GM12878 (cell line): Measurements from ENCODE around the gene ULK4. TPM values are rescaled to one million over a fixed set of nuclear protein-coding genes. Genes with fewer than 3 reads are reported as not detected.

Source experiments
- ATAC-seq: fragments of 200-7000 bp; cut with Tn5 transposase; 3 replicates; pipeline ENCODE4 v1.9.1; 2020; ENCODE audit warnings: mild to moderate bottlenecking, moderate library complexity
- BruUV-seq: library from RNA; stranded (reverse); fragments of 400-500 nt; replicated peaks from 2 replicates; lab custom pipeline; 2021; lab: Mats Ljungman, UMichigan
- CTCF ChIA-PET: fragments of 300-600 bp; sonication (Branson Sonifier 250); formaldehyde crosslinking; extraction: SDS; loops from one replicate; lab custom pipeline; 2021; ENCODE audit warnings: inconsistent platforms; lab: Yijun Ruan, JAX
- POLR2A ChIA-PET: fragments of 350-600 bp; formaldehyde crosslinking; extraction: SDS; loops from one replicate; lab custom pipeline; 2021; ENCODE audit warnings: inconsistent platforms; lab: Charles Lee
- RAD21 ChIA-PET: fragments of 300-600 bp; sonication (Branson Sonifier 250); formaldehyde crosslinking; loops from one replicate; lab custom pipeline; 2023; ENCODE audit warnings: antibody characterized with exemption; ENCODE audit not compliant: unreplicated experiment; lab: Charles Lee
- SMC1A ChIA-PET: fragments of 300-600 bp; sonication (Branson Sonifier 250); formaldehyde crosslinking; loops from one replicate; lab custom pipeline; 2023; ENCODE audit not compliant: unreplicated experiment, uncharacterized antibody; lab: Charles Lee
- DNase-seq: peaks from one replicate; pipeline ENCODE4 v3.0.0-alpha.2; 2011; ENCODE audit warnings: low read depth, low spot score
- FAIRE-seq: peaks from 3 replicates; lab custom pipeline; 2011; peaks lifted over from hg19 to GRCh38; lab: Jason Lieb, UNC
- H2AFZ ChIP-seq: 2 replicates; pipeline ENCODE4 v1.6.0; 2011; ENCODE audit warnings: low read depth, low read length, control low read depth; ENCODE audit not compliant: control insufficient read depth
- H3K27ac ChIP-seq: 2 replicates; pipeline ENCODE4 v1.5.1; 2011; ENCODE audit warnings: control low read depth; ENCODE audit not compliant: control insufficient read depth, insufficient read depth
- H3K27me3 ChIP-seq, 2 experiments: replicated peaks in 1 of 2; 2 replicates each; pipeline versions ENCODE4 v1.6.0 to v1.6.1; 2011; ENCODE audit warnings: low read length in 1 of 2; ENCODE audit not compliant: control insufficient read depth in 2 of 2, insufficient read depth in 2 of 2
- H3K36me3 ChIP-seq, 2 experiments: 2 replicates each; pipeline ENCODE4 v1.5.1; 2011; ENCODE audit warnings: low read length in 1 of 2; ENCODE audit not compliant: control insufficient read depth in 2 of 2, insufficient read depth in 2 of 2
- H3K4me1 ChIP-seq: 2 replicates; pipeline ENCODE4 v1.6.1; 2011; ENCODE audit warnings: mild to moderate bottlenecking, low read length, moderate library complexity, mixed read lengths; ENCODE audit not compliant: control insufficient read depth, insufficient read depth
- H3K4me2 ChIP-seq: 2 replicates; pipeline ENCODE4 v1.6.0; 2011; ENCODE audit warnings: control low read depth; ENCODE audit not compliant: control insufficient read depth, insufficient read depth
- H3K4me3 ChIP-seq: fragments of 200-600 bp; sonication (generic); 2 replicates; pipeline ENCODE4 v1.5.1; 2016
- H3K79me2 ChIP-seq: 2 replicates; pipeline ENCODE4 v1.6.0; 2011; ENCODE audit warnings: low read length; ENCODE audit not compliant: control insufficient read depth, insufficient read depth
- H3K9ac ChIP-seq: 2 replicates; pipeline ENCODE4 v1.8.0; 2011; ENCODE audit warnings: low read length, control low read depth, mixed read lengths; ENCODE audit not compliant: control insufficient read depth, insufficient read depth
- H3K9me3 ChIP-seq: replicated peaks from 3 replicates; pipeline ENCODE4 v1.5.1; 2011; ENCODE audit warnings: mild to moderate bottlenecking, low read length; ENCODE audit not compliant: control insufficient read depth, insufficient read depth
- H4K20me1 ChIP-seq: 2 replicates; pipeline ENCODE4 v1.6.0; 2011; ENCODE audit not compliant: control insufficient read depth, insufficient read depth
- CHD4 ChIP-seq: fragments of 200-600 bp; sonication (generic); IDR thresholded peaks from 2 replicates; pipeline ENCODE4 v1.6.1; 2016; ENCODE audit warnings: mild to moderate bottlenecking
- DPF2 ChIP-seq: fragments of 450-650 bp; IDR thresholded peaks from 2 replicates; pipeline ENCODE4 v1.6.1; 2017; ENCODE audit warnings: mild to moderate bottlenecking
- FOXK2 ChIP-seq: fragments of 450-650 bp; IDR thresholded peaks from 2 replicates; pipeline ENCODE4 v1.6.1; 2017; ENCODE audit warnings: mild to moderate bottlenecking, moderate library complexity
- KAT2A ChIP-seq: conservative IDR thresholded peaks from 2 replicates; pipeline ENCODE4 v1.6.1; 2011; ENCODE audit warnings: low read depth, low read length; ENCODE audit not compliant: control insufficient read depth
- MYB ChIP-seq: fragments of 150-350 bp; IDR thresholded peaks from 2 replicates; pipeline ENCODE4 v1.6.1; 2014; ENCODE audit warnings: mild to moderate bottlenecking, low read depth, low read length, borderline replicate concordance
- NR2C1 ChIP-seq: fragments of 450-650 bp; IDR thresholded peaks from 2 replicates; pipeline ENCODE4 v1.6.1; 2017; ENCODE audit warnings: antibody characterized with exemption, mild to moderate bottlenecking, moderate library complexity
- SMARCA5 ChIP-seq: fragments of 450-650 bp; IDR thresholded peaks from 2 replicates; pipeline ENCODE4 v1.6.1; 2017; ENCODE audit warnings: mild to moderate bottlenecking
- SP1 ChIP-seq: IDR thresholded peaks from one replicate; pipeline ENCODE4 v1.6.1; 2011; ENCODE audit warnings: low read depth, low read length
- ZBED1 ChIP-seq: IDR thresholded peaks from 2 replicates; pipeline ENCODE4 v1.6.1; 2016; ENCODE audit warnings: borderline replicate concordance
- ZNF622 ChIP-seq: fragments of 450-650 bp; IDR thresholded peaks from 2 replicates; pipeline ENCODE4 v1.6.1; 2017; ENCODE audit warnings: mild to moderate bottlenecking, inconsistent platforms
- WGBS: methylation state at CpG from one replicate; pipeline ENCODE4 v1.1.6; 2016; ENCODE audit warnings: low lambda C conversion rate; ENCODE audit not compliant: insufficient replicate concordance, insufficient coverage; ENCODE audit errors: missing lambda C conversion rate; 5-methylcytosine and 5-hydroxymethylcytosine counted together
- in situ Hi-C: fragments of 300-500 bp; cut with MboI; formaldehyde crosslinking; loops from 9 replicates; pipeline ENCODE4 v1.14.3; 2018; ENCODE audit warnings: mixed read lengths
- intact Hi-C: fragments of 100-400 bp; cut with micrococcal nuclease; formaldehyde crosslinking; loops from one replicate; pipeline ENCODE4 v1.14.2; 2022; ENCODE audit not compliant: unreplicated experiment
- polyA plus RNA-seq, 11 experiments: library from polyadenylated mRNA; depleted of rRNA in 4 of 11; unstranded in 6 of 11; stranded (reverse) in 5 of 11; fragments of >200 nt; fragmentation: Nextera tagmentation in 4 of 11; fragmentation: Illumina TruSeq in 1 of 11; extraction: Ambion mirVana in 4 of 11; extraction: Trizol in 1 of 11; gene quantifications; 1 replicate in 1 of 11; 2 replicates in 10 of 11; pipeline versions ENCODE4 v1.2.1 to v1.2.3, GENCODE V29; 2011 to 2016; ENCODE audit warnings: inconsistent platforms in 2 of 11, missing spikeins in 2 of 11, low read depth in 1 of 11
- total RNA-seq, 4 experiments: library from RNA; depleted of rRNA in 3 of 4; stranded (reverse); fragments of >200 nt in 3 of 4; fragmentation: Illumina TruSeq in 1 of 4; extraction: Trizol in 1 of 4; gene quantifications; 2 replicates each; pipeline versions ENCODE4 v1.2.1 to v1.2.3, GENCODE V29; 2013 to 2021
- TF ChIP-seq, protein P1 (sequence below): fragments of 450-650 bp; IDR thresholded peaks from 2 replicates; pipeline ENCODE4 v1.6.1; 2017; ENCODE audit warnings: mild to moderate bottlenecking, moderate library complexity
- TF ChIP-seq, protein P2 (sequence below), 3 experiments: IDR thresholded peaks in 2 of 3; conservative IDR thresholded peaks in 1 of 3; 2 replicates each; pipeline ENCODE4 v1.5.1; 2011; ENCODE audit warnings: low read depth in 3 of 3, low read length in 3 of 3, mild to moderate bottlenecking in 3 of 3, control low read depth in 2 of 3, moderate library complexity in 2 of 3, inconsistent platforms in 1 of 3, mixed read lengths in 1 of 3; ENCODE audit not compliant: control insufficient read depth in 2 of 3, insufficient read depth in 1 of 3; ENCODE audit errors: extremely low read depth in 1 of 3
- TF ChIP-seq, protein P3 (sequence below): fragments of 450-650 bp; IDR thresholded peaks from 2 replicates; pipeline ENCODE4 v1.6.1; 2016; ENCODE audit warnings: mild to moderate bottlenecking
- TF ChIP-seq, protein P4 (sequence below): IDR thresholded peaks from 2 replicates; pipeline ENCODE4 v1.6.1; 2011; ENCODE audit warnings: mild to moderate bottlenecking, low read depth, low read length, moderate library complexity; ENCODE audit not compliant: insufficient replicate concordance

Gene ULK4
- total and polyA plus RNA-seq, 10 of the 15 experiments (the other 5 are each of a cell fraction or from before 2014, with no cell fraction given): 3.5 to 7.6 (median 6.3) TPM

DNA sequence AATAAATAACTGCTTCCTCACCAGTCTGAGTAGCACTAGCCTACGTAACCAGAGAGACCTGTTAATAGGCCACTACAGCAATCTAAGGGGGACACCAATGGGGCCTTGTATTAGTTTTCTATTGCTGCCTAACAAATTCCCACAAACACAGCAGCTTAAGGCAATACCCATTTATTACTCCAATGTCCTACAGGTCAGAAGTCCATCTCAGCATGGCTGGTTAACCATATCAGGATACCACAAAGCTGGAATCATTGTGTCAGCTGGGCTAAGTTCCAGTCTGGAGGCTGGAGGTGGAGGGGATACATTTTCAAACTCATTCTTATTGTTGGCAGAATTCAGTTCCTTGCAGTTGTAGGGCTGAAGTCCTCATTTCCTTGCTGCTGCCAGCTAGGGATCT is 331.9 kb downstream of the ULK4 start (continued):
- TF ChIP-seq SMARCA5: no peak
- TF ChIP-seq, protein P1, sequence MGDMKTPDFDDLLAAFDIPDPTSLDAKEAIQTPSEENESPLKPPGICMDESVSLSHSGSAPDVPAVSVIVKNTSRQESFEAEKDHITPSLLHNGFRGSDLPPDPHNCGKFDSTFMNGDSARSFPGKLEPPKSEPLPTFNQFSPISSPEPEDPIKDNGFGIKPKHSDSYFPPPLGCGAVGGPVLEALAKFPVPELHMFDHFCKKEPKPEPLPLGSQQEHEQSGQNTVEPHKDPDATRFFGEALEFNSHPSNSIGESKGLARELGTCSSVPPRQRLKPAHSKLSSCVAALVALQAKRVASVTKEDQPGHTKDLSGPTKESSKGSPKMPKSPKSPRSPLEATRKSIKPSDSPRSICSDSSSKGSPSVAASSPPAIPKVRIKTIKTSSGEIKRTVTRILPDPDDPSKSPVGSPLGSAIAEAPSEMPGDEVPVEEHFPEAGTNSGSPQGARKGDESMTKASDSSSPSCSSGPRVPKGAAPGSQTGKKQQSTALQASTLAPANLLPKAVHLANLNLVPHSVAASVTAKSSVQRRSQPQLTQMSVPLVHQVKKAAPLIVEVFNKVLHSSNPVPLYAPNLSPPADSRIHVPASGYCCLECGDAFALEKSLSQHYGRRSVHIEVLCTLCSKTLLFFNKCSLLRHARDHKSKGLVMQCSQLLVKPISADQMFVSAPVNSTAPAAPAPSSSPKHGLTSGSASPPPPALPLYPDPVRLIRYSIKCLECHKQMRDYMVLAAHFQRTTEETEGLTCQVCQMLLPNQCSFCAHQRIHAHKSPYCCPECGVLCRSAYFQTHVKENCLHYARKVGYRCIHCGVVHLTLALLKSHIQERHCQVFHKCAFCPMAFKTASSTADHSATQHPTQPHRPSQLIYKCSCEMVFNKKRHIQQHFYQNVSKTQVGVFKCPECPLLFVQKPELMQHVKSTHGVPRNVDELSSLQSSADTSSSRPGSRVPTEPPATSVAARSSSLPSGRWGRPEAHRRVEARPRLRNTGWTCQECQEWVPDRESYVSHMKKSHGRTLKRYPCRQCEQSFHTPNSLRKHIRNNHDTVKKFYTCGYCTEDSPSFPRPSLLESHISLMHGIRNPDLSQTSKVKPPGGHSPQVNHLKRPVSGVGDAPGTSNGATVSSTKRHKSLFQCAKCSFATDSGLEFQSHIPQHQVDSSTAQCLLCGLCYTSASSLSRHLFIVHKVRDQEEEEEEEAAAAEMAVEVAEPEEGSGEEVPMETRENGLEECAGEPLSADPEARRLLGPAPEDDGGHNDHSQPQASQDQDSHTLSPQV: no peak
- TF ChIP-seq NR2C1: no peak
- no peak for TF ChIP-seq ZBED1
- TF ChIP-seq DPF2: no peak

DNA sequence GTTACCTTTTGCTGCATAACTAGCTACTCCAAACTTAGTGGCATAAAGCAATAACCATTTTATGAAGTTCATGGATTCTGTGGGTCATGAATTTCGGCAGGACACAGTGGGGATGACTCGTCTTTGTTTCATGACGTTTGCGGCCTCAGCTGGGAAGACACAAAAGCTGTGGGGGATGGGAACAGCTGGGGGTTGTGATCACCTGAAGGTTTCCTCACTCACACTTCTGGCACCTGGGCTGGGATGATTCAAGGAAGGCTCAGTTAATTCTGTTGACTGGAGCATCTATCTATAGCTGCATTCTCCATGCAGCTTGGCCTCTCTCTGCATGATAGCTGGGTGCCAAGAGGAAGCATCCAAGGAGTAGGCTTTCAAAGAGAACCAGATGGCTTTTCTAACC is 332.8 kb downstream of the ULK4 start:
- BruUV-seq: no TSS peak
- Histone ChIP-seq H3K36me3 (no peaks in the 10 kb centered on the region), H3K4me3 (no peak overlapping the region), H3K9me3 (no peaks in the 10 kb centered on the region), H4K20me1 (no peaks in the 10 kb centered on the region), H3K4me2 (no peak overlapping the region), H2AFZ (no peak overlapping the region), H3K27ac (no peak overlapping the region), H3K9ac (no peak overlapping the region), H3K27me3 (no peaks in the 10 kb centered on the region), H3K79me2 (no peaks in the 10 kb centered on the region), H3K4me1 (no peaks in the 10 kb centered on the region)
- ChIA-PET RAD21 (interaction anchor here (0.6 kb wide), 1 partner anchor 931 kb away, joined by 4 read pairs; no protein-coding TSS in a partner anchor), POLR2A (no interaction called here), CTCF (no interaction called here), SMC1A (interaction anchor here (0.7 to 0.9 kb wide), 3 partner anchors 20 to 794 kb away, joined by 3 read pairs; no protein-coding TSS in a partner anchor)
- DNase-seq: no peak
- no peak for FAIRE-seq
- WGBS: 77% methylated on average over 4 of the region's 4 CpGs
- in situ Hi-C loops: no loop called here
- intact Hi-C loops: no loop called here
- ATAC-seq: no peak
- TF ChIP-seq, protein P2, sequence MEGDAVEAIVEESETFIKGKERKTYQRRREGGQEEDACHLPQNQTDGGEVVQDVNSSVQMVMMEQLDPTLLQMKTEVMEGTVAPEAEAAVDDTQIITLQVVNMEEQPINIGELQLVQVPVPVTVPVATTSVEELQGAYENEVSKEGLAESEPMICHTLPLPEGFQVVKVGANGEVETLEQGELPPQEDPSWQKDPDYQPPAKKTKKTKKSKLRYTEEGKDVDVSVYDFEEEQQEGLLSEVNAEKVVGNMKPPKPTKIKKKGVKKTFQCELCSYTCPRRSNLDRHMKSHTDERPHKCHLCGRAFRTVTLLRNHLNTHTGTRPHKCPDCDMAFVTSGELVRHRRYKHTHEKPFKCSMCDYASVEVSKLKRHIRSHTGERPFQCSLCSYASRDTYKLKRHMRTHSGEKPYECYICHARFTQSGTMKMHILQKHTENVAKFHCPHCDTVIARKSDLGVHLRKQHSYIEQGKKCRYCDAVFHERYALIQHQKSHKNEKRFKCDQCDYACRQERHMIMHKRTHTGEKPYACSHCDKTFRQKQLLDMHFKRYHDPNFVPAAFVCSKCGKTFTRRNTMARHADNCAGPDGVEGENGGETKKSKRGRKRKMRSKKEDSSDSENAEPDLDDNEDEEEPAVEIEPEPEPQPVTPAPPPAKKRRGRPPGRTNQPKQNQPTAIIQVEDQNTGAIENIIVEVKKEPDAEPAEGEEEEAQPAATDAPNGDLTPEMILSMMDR (IDR thresholded peaks at IDR 0.05 in 2 of 3, conservative IDR thresholded peaks at IDR 0.05 in 1 of 3; ENCODE audit: control insufficient read depth in 2 of 3, extremely low read depth in 1 of 3, insufficient read depth in 1 of 3, low read depth in 3 of 3, low read length in 3 of 3): no peak
- TF ChIP-seq, protein P3, sequence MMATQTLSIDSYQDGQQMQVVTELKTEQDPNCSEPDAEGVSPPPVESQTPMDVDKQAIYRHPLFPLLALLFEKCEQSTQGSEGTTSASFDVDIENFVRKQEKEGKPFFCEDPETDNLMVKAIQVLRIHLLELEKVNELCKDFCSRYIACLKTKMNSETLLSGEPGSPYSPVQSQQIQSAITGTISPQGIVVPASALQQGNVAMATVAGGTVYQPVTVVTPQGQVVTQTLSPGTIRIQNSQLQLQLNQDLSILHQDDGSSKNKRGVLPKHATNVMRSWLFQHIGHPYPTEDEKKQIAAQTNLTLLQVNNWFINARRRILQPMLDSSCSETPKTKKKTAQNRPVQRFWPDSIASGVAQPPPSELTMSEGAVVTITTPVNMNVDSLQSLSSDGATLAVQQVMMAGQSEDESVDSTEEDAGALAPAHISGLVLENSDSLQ: no peak
- TF ChIP-seq, protein P4, sequence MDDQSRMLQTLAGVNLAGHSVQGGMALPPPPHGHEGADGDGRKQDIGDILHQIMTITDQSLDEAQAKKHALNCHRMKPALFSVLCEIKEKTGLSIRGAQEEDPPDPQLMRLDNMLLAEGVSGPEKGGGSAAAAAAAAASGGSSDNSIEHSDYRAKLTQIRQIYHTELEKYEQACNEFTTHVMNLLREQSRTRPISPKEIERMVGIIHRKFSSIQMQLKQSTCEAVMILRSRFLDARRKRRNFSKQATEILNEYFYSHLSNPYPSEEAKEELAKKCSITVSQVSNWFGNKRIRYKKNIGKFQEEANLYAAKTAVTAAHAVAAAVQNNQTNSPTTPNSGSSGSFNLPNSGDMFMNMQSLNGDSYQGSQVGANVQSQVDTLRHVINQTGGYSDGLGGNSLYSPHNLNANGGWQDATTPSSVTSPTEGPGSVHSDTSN: no peak
- no peak for TF ChIP-seq MYB
- TF ChIP-seq CHD4: no peak
- no peak for TF ChIP-seq KAT2A
- no peak for TF ChIP-seq SP1
- no peak for TF ChIP-seq ZNF622
- TF ChIP-seq FOXK2: no peak
